ENCODE measurements around the gene SC5D.

Gene SC5D, protein sequence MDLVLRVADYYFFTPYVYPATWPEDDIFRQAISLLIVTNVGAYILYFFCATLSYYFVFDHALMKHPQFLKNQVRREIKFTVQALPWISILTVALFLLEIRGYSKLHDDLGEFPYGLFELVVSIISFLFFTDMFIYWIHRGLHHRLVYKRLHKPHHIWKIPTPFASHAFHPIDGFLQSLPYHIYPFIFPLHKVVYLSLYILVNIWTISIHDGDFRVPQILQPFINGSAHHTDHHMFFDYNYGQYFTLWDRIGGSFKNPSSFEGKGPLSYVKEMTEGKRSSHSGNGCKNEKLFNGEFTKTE

DNA sequence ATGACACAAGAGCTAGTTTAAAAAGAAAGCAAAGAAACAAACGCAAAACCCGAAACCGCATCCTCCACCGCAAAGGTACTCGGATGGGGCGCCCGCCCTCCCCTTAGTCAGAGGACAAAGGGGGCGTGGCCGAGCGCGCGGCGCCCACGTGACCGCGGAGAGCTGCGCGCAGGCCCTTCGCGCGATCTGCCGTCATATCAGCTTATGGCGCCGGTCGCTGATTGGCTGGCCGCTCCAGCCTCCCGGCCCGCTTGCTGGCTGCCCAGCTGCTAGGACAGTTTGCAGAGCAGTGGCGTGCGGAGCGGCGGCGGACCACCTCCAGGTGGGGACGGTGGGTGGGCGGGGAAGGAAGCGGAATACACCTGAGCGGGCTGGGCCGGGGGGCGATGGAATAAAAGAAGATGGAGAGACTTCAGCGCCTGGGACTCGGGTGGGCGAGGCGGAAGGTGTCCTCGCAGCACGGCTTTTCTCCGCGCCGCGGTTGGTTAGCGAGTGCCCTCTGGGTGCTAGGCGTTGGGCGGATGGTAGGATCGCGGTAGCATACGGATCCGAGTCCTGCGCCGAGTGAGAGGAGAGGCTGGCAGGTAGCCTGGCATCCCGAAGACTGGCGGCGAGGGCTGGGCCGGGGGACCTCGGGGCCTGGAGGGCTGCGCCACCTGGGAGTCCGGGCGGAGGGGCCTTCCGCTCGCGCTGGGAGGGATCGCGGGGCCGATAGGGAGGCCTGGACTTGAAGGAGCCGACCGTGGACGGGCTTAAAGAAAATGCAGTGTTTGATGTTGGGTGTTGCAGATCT, at the start of gene SC5D:
Gene SC5D, plus strand, starts transcription at position 277 of the 793 bp plus-strand sequence. CDS start 10,605 bp downstream, outside the sequence.
- peak; percentile 81 for DNase-seq

DNA sequence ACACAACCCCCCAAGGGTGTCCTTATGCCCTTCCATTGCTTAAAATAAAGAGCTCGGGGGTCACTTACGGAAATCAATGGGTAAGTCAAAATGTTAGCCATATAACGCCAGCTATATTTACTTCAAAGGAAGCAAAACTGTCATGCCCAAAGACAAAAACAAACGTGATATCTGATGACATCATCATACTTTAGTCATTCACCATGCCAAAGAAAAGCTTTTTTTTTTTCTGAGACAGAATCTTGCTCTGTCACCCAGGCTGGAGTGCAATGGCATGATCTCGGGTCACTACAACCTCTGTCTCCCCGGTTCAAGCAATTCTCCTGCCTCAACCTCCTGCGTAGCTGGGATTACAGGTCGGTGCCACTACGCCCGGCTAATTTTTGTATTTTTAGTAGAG, 47.7 kb upstream of the SC5D start:
- DNase-seq: no peak

DNA sequence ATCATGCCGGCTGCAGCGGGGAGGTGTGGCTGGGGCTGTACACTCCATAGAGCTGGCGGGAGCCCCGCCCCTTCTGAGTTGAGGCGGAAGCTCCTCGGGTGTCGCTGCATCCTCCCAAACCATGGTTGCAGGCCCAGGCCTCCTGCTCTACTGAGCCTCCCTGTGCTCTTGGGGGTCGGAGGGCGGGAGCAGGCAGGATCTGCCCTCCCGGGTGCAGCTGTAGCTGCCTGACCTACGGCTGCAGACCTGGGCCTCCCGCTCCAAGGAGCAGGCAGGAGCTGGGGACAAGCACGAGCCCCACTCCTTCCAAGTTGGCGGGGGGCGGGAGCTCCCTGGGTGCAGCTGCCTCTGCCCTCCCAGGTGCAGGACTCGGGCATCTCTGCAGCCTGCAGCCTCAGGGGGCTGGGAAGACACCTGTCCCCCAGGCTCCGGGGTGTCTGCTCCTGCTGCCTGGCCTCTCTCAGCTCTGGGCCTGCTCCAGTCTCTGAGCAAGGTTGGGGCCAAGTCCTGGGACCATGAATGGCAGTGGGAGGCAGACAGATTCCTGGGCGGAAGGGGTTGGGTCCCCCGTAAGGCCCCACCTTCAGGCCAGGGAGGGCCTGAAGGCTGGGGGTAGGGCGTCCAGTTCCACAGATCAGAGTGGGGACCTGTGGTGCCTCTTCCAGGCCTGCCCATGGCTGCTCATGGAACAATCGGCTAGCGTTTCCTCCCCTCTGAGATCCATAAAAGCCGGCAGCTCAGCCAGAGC, 46.4 kb upstream of the SC5D start:
- no peak for DNase-seq

DNA sequence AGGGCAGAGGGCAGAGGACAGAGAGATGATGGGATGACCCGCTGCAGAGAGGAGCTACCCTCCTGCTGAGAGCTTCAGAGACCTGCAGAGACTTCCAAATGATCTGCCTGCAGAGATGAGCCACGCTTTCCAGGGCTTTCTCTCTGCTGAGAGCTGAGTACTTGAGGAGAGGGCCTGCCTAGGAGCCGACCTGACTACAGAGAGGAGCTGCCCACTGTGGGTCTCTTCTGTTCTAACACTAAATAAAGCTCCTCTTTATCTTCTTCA, 45.9 kb upstream of the SC5D start:
- DNase-seq: no peak

DNA sequence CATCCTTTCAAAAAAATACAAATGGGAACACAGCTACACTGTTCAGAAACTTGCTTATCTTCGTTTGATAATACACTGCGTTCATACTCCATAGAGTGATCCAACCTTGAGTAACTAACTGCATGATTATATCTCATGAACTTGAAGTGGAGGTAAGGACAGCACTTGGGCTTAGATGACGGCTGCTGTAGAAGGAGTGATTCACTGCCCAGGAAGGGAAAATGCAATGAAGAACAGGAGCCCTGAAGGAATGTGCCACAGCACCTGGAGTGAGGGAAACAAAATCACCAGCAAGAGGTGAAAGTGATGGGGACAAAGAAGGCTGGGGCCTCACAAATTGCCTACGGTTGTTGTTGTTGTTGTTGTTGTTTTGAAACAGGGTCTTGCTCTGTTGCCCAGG, 44.1 kb upstream of the SC5D start:
- no peak for DNase-seq

DNA sequence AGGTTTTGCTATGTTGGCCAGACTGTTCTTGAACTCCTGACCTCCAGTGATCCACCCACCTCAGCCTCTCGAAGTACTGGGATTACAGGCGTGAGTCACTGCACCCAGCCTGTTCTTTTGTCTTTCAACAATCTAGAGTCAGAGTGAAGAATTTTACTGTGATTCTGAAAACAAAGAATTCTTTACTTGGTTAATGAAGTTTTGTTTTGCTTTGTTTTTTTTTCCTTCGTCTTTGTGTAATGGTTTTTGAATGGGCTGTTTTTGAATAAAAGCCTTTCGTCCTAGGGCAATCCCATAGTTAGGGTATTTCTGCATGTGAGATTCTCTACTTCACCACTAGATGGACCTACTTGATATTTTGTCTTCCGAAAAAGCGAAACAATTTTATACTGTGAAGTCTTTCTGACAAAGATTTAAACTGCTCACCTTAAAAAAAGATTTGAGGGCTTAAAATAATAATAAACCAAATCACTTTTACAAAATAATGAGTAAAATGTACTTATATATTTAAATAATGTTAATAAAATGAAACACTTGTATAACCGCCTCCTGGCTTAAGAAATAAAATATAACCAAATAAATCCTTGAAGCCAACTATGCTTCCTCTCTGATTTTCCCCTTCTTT, 43.4 kb upstream of the SC5D start:
- peak; percentile 27 for DNase-seq

DNA sequence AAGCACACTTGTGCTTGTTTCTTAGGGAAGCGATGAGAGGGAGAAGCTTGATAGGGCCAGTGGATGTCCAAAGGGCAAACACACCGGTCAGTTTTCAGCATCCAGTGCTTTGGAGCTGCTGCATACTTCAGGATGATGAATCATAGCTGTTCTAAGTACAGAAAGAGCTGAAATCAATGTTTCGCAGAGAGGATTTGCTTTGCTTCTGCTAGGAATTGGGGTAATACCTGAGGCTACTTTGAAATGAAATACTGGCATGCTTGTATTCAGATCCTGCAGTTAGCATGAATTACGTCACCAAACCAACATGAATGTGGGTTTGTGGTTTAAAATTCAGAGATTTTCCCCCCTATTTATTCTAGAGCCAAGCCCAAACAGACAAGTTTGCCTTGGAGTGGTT, 41.7 kb upstream of the SC5D start:
- DNase-seq: no peak

DNA sequence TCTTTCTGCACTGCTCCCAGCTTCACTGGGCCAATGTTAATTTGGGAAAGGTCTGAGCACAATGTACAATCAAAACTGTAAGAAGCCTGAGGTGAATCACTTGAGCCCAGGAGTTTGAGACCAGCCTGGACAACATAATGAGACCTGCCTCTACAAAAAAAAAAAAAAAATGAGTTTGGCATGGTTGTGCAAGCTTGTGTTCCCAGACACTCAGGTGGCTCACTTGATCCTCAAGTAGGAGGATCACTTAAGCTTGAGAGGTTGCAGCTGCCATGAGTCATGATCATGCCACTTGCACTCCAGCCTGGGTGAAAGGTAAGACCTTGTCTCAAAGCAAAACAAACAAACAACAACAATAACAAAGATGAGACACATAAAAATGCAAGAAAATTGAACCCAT, 38.6 kb upstream of the SC5D start:
- peak; percentile 1 for DNase-seq

DNA sequence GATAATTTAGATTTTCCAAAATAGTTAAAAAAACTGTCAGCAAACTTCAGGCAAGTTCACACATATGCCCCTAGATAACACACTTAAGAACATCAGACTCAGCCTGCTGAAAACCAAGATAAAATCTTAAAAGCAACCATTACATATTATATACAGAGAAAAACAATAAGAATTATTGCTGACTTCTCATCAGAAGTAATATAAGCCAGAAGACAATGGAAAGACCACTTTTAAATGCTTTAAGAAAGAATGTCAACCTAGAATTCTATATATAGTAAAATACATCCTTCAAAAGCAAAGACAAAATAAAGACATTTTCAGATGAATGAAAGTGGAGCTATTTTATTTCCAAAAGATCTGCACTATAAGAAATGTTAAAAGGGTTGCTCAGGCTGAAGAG, 37.8 kb upstream of the SC5D start:
- DNase-seq: no peak

DNA sequence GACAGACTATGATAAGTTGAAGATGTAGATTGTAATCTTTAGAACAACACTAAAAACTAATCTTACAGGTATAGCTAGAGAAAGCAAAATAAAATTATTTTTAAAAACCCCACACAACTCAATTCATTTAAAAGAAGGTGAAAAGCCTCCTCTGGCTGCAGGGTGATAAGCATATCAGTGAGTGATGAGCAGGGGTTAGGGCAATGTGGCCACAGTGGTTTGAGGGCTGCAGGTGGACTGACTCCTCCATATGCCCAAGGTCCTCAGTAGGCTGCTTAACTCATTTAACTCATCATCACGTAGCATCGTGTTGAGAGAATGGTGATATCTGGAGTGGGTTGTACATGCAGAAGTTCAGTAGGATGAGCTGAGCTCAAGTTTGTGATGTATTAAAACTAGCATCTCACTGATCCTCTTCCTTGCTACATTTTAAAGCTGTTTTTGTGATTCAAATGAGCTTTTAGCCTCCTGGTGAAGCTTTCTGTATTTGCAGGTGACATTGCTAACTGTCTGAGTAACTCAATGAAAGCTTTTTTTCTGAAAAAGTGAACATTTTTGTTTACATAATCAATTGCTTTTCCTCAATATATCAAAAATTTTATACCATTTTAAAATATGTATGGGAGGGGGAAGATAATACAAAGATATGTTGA, 37.0 kb upstream of the SC5D start:
- no peak for DNase-seq

DNA sequence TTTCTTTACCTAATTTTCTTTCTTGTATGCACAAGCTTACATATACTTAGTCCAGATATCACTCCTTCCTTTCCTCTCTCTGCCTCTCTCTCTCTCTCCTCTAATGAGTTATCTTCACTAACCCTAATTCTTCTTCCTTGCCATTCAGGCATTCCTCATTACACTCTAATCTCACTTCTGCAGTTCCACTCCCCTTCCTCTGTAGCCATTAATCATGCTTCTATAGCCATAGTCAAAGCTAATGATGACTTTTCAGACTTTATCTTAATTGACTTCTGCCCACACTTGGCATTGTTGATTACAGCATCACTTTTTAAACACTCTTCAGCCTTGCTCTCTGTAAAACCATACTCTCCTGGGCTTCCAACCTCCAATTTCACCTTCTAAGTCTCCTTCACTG, 35.3 kb upstream of the SC5D start:
- no peak for DNase-seq

DNA sequence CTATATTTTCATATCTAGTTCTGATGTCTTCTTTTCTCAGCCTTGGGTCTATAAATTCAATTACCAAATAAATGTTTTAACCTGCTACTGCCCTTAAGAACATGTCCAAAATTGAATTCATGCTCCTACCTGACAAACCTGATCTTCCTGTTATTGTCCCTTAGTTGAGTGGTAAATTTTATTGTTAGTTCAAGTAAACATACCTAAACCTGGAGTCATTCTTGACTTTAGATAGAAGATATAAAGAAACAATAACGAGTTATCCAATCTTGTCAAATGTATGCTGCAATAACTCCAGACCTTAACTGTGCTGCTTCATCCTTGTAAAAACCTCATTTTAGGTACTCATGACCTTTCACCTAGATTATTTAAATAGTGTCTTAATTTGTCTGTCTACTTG, 34.6 kb upstream of the SC5D start:
- DNase-seq: no peak

DNA sequence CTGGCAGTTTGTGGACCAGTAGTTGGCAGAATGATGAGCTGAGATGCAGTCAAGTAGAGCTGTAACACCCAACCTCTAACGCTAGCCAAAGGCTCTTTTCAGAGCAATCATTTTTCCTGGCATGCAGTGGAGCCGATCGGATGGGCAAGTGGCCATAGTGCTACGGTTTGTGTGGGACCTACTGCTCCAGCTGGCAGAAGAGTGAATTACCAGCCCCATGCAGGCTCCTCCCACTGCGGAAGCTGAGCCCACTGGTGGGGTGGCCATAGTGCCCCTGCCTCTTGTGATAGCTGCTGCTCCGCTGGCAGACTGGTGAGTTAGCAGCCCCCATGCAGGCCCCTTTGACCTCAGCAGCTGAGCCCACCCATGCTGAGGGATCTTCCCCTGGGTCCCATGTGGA, 27.0 kb upstream of the SC5D start:
- DNase-seq: no peak

DNA sequence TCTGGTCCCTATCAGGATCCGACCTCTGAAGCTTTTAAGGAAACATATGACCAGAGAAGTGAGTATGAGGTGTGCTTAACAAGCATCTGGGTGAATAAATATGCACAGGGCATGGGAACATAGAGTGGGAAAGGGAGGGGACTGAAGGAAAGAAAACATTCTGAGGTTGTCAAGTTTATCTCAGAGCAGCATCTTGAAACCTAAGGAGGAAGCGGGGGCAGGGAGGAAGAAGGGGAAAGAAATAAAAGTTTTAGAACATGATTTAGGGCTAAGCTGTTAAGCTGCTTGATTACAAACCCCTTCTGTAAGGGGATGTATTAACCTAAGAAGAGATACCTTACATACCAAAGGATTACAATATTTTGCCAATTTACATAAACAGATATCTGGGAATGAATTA, 24.0 kb upstream of the SC5D start:
- DNase-seq: no peak

DNA sequence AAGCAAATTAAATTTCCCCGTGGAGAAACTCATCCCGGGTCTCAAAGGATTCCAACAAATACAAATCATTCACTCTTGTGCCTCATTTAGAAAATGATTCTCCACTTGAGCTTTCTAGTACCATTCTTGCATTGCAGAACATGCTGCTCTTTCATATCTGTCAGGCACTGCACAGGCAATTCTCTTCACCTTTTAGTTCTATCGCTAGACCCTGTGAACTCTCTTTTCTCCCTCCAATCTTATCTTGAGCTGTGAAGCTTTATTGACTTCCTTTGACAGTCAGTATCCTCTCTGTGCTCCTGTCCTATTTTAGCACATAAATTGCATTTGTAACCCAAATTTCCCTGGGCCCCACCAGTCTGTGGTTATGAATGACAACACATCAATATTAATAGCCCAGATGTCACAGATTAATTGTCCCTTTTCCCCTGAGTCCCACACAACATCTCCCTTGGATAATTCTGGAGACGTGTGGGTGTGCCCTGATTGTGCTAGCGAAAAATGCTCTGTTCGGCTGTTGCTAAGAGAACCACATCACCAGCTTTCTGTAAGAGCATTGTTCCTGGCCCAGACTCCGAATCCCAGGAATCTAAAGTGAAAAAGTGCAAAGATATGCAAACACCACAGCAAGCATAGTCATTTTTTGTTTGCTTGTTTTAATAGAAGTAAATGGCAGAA, 22.4 kb upstream of the SC5D start:
- DNase-seq: no peak

DNA sequence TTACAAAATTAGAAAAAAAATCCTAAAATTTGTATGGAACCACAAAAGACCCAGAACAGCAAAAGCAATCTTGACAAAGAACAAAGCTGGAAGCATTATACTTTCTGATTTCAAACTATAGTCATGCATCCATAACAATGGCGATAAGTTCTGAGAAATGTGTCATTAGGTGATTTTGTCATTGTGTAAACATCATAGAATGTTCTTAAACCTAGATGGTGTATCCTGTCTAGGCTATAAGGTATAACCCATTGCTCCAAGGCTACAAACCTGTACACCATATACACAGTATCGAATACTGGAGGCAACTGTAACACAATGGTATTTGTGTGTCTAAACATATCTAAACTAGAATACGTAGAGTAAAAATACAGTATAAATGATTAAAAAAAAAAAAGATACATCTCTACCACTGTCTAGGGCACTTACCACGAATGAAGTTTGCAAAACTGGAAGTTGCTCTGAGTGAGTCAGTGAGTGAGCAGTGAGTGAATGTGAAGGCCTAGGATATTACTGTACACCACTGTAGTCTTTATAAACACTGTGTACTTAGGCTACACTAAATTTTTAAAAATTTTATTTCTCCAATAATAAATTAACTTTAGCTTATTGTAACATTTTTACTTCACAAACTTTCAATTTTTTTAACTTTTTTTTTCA, 18.1 kb upstream of the SC5D start:
- no peak for DNase-seq

DNA sequence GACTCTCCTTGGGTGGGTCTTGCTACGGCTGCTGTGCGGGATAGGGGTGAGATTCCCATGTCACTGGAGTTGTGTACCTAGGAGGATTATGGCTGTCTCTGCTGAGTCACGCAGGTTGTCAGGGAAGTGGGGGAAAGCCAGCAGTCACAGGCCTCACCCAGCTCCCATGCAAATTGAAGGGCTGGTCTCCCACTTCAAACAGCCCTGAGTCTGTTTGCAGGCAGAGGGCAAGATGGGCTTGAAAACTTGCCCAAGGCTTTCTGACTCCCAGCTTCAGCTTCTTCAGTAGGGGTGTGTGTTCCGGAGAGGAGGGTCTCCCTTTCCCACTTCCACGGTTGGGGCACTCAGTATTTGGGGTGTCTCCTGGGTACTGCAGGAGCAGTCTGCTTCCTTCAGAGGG, 10.9 kb upstream of the SC5D start:
- DNase-seq: no peak

DNA sequence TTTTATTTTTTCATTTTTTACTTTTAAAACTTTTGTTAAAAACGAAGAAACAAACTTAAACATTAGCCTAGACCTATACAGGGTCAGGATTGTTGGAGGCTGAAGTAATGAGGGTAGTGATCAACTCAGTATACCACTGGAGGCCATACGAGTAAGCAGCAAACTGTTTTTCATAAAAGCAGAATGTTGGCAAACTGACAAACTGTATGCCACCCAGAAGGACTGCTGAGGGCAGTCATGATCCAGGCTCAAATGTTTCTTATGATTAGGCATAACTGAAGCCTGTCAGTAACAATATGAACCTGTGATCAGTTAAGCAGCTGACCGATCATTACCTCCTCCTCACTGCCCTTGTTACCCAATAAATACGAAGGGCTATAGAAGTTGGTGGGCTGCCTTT, 10.2 kb upstream of the SC5D start:
- DNase-seq: no peak

DNA sequence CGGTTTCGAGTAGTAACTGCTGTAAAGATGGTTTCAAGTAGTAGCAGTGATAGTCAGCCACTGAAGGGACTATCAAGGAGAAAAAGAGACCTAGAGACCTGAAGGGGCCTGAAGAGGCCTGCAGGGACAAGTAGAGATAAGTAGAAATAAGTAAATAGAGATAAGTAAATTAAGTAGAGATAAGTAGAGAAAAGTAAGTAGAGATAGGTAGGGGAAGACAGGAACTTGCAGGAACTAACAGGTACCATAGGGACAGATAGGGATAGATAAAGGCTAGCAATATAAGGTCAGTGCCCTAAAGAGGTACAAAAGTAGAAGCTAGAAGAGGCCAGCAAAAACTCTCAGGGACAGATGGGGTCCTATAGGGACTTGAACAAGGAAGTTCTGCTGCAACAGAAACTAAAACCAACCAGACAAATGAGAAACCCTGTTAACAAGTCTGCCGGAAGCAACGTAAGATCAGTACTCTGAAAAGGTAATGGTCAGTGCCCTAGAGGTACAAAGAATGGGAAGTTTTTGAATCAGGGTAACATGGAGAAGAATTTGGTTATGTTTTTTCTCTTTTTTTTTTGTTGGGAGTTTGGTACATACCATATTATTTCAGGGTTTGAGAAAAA, 9.6 kb upstream of the SC5D start:
- DNase-seq: no peak

DNA sequence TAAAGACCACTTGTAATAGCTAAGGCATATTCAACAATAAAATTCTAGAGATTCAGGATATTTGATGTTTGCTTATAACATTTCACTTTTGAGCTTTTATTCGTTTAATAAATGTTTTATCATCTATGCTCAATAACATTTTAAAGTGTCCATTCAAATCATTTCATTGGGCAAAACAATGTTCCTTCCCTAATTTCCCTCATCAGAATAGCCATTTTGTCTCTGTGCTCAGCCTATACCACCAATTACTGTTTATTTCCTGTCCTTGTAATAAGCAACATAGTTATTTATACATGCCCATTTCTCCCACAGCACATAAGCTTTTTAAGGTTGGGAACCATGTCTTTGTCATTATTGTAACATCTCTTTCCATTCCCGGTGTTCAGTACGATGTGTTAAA, 1.3 kb upstream of the SC5D start:
- DNase-seq: no peak

DNA sequence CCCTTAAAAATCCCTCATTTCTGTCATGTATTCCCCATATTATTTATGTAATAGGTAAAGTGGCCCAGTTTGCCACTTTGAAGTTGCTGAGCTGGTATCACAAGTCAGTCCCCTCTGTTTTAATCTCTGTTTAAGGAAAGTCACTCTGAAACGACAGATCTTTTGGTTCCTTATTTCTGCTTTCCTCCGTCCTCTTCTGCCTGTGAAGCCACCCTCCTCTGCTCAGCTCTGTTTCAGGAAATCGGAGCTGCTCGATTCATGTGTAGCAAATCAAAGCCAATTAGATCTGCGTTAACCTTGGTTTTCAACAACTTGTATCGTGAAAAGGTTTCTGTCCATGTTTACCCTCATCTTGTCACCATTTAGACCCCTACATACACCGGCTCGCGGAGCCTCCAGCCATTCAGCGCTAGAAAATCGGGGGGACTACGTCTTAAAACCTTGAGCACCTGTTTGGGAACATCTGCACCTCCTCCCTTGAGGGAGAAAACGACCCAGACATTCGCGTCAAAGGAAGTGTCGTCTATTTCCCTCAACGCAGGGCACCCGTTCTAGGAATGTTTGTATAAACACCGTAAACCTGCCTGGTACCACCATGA, 576 bp upstream of the SC5D start:
- no peak for DNase-seq

All from NCI-H2171 treated with DMSO at 0.1 percent for 48 hours (cell line).